HG02943 (cell line): ENCODE data around the gene RMND5A.

Source experiments
- ATAC-seq: cut with Tn5 transposase; IDR thresholded peaks from one replicate; pipeline ENCODE4 v1.9.1; 2021; ENCODE audit warnings: mild to moderate bottlenecking, low read depth, moderate library complexity; ENCODE audit not compliant: unreplicated experiment

The RMND5A gene

GRCh38 chr2:86719637-86720539 lies at the start of gene RMND5A:
TSS of gene RMND5A (plus strand) at chr2:86720291. CDS start at chr2:86720668, 377 bp downstream.
- ATAC-seq: peak; percentile 87

- no peak for ATAC-seq
Observed at GRCh38 chr2:86671337-86671981, 48.6 kb upstream of the RMND5A start.

GRCh38 chr2:86672027-86672545 lies 48.0 kb upstream of the RMND5A start:
- ATAC-seq: no peak

GRCh38 chr2:86673011-86673410 lies 47.1 kb upstream of the RMND5A start:
- ATAC-seq: no peak

GRCh38 chr2:86673986-86674670 lies 46.0 kb upstream of the RMND5A start:
- no peak for ATAC-seq

GRCh38 chr2:86675104-86675503 lies 45.0 kb upstream of the RMND5A start:
- ATAC-seq: no peak

- ATAC-seq: no peak
Observed at GRCh38 chr2:86675511-86676015, 44.5 kb upstream of the RMND5A start.

GRCh38 chr2:86677816-86678215 lies 42.3 kb upstream of the RMND5A start:
- no peak for ATAC-seq

GRCh38 chr2:86679036-86679435 lies 41.1 kb upstream of the RMND5A start:
- ATAC-seq: no peak

GRCh38 chr2:86685351-86685750 lies 34.7 kb upstream of the RMND5A start:
- ATAC-seq: no peak

GRCh38 chr2:86686460-86686859 lies 33.6 kb upstream of the RMND5A start:
- ATAC-seq: no peak

- ATAC-seq: no peak
Observed at GRCh38 chr2:86686905-86687304, 33.2 kb upstream of the RMND5A start.

GRCh38 chr2:86695053-86695691 lies 24.9 kb upstream of the RMND5A start:
- no peak for ATAC-seq

GRCh38 chr2:86697551-86698104 lies 22.5 kb upstream of the RMND5A start:
- no peak for ATAC-seq

GRCh38 chr2:86700690-86701089 lies 19.4 kb upstream of the RMND5A start:
- ATAC-seq: no peak

- no peak for ATAC-seq
Observed at GRCh38 chr2:86703704-86704361, 16.3 kb upstream of the RMND5A start.

GRCh38 chr2:86704459-86704971 lies 15.6 kb upstream of the RMND5A start:
- ATAC-seq: no peak

- no peak for ATAC-seq
Observed at GRCh38 chr2:86706220-86706619, 13.9 kb upstream of the RMND5A start.

- ATAC-seq: no peak
Observed at GRCh38 chr2:86706935-86707334, 13.2 kb upstream of the RMND5A start.
